ENCODE measurements around the gene PROM1. TPM values are rescaled to one million over a fixed set of nuclear protein-coding genes. Genes with fewer than 3 reads are reported as not detected.

PROM1 gene
- total RNA-seq, 1 donor, result under 0.01 TPM

DNA sequence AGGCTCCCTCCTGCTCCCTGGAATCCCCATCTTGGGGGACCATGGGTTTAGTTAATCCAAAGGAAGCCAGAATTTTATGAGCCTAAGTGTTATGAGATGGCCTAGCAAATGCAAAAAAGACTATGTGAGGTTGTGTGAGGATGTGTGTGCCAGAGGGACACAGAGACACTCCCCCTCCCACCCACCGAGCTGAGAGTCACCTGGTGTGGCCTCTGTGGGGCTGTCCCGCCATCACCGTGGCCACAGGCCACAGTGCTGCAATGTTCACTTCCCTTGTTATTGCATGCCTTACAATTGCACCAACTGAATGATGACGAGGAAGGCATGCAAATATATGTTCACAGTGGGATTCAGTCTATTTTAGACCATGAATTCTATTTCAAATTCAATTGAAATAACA, 120.2 kb downstream of the PROM1 start:
- H3K4me3 ChIP-seq (ENCODE audit: low read depth, low read length), result no peak overlapping the region
- TF ChIP-seq, protein P1, sequence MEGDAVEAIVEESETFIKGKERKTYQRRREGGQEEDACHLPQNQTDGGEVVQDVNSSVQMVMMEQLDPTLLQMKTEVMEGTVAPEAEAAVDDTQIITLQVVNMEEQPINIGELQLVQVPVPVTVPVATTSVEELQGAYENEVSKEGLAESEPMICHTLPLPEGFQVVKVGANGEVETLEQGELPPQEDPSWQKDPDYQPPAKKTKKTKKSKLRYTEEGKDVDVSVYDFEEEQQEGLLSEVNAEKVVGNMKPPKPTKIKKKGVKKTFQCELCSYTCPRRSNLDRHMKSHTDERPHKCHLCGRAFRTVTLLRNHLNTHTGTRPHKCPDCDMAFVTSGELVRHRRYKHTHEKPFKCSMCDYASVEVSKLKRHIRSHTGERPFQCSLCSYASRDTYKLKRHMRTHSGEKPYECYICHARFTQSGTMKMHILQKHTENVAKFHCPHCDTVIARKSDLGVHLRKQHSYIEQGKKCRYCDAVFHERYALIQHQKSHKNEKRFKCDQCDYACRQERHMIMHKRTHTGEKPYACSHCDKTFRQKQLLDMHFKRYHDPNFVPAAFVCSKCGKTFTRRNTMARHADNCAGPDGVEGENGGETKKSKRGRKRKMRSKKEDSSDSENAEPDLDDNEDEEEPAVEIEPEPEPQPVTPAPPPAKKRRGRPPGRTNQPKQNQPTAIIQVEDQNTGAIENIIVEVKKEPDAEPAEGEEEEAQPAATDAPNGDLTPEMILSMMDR (IDR thresholded peaks at IDR 0.05; ENCODE audit: insufficient read depth, low read depth, low read length), result no peak
- no peak for DNase-seq (ENCODE audit: low read depth)

DNA sequence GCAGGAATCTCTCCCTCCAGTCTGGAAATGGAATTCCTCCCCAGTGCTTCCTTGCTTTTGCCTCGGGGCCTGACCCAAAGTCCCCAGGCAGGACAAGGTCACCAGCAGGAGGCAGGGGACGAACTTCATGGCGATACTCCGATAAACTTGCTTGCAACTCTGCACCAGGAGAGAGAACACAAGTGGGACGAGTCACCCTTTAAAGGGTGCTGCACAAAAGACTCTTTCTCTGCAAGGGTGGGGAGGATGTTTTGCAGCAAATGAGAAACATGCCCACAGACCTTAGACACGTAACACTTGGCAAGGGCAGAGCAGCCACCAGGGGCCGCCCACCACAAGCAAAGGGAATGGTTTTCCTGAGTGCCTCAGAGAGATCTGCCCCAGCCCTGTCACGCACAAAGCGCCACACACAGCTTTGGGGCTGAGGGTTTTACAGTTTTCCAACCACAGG, 120.8 kb downstream of the PROM1 start, which contains the start of gene FGFBP2:
FGFBP2 (minus strand) TSS at position 175 of the 451 bp plus-strand sequence; CDS start at position 129, 46 bp downstream.
- TF ChIP-seq, protein P1 (IDR thresholded peaks at IDR 0.05; ENCODE audit: insufficient read depth, low read depth, low read length), result peak; percentile 64
- DNase-seq (ENCODE audit: low read depth), result peak; percentile 47
- H3K4me3 ChIP-seq (ENCODE audit: low read depth, low read length), result no peak within 1 kb of the TSS

DNA sequence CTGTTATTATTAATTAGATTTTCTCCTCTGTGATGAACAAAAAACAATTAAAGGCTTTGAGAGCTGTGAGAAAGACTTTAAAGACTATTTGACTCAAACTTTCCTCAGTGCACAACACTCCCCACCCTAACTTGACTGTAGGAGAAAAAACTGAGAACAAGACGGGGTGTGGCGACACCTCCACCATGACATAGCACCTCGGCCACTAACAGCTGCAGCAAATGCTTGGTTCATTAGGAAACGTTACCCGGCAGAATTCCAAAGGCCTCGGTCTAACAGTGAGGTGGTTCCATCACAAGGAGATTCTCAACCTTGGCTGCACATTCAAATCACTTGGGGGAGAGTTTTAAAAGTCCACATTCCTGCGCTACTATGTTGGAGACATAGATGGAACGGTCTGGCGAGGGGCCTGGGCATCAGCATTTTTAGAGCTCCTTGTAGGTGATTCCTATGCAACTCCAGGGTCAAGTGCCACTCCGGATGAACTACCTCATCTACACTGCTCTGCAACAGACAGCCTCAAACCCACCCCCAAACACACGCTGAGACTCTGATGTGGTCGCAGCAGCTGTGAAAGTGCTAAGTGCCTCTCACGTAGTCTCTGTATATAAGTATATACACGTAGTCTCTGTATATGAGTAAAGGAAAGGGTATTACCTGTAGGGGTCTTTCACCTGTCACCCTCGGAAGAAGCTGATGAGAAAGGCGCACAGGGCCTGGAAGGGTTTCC, 121.9 kb downstream of the PROM1 start:
- TF ChIP-seq, protein P1 (IDR thresholded peaks at IDR 0.05; ENCODE audit: insufficient read depth, low read depth, low read length), result no peak
- no peak overlapping the region for H3K4me3 ChIP-seq (ENCODE audit: low read depth, low read length)
- DNase-seq (ENCODE audit: low read depth), result no peak

DNA sequence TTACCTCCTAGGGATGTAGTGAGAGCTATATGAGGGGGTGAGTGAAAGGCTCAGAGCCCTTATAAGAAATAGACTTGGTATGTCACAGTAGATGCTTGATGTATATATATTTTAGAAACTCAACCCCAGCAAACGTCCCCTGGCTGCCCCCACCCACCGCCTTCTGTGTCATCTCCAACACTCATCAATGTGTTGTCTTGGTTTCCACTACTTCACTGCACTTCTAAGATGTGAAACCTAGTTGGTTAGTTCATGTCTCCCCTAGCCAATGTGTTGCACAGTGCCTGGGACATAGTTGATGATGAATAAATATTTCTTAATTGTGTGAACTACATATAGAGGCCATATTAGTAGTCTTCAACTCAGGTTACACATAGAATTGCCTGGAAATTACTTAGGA, 125.3 kb downstream of the PROM1 start:
- no peak overlapping the region for H3K4me3 ChIP-seq (ENCODE audit: low read depth, low read length)
- DNase-seq (ENCODE audit: low read depth), result no peak
- TF ChIP-seq, protein P1 (IDR thresholded peaks at IDR 0.05; ENCODE audit: insufficient read depth, low read depth, low read length), result no peak

DNA sequence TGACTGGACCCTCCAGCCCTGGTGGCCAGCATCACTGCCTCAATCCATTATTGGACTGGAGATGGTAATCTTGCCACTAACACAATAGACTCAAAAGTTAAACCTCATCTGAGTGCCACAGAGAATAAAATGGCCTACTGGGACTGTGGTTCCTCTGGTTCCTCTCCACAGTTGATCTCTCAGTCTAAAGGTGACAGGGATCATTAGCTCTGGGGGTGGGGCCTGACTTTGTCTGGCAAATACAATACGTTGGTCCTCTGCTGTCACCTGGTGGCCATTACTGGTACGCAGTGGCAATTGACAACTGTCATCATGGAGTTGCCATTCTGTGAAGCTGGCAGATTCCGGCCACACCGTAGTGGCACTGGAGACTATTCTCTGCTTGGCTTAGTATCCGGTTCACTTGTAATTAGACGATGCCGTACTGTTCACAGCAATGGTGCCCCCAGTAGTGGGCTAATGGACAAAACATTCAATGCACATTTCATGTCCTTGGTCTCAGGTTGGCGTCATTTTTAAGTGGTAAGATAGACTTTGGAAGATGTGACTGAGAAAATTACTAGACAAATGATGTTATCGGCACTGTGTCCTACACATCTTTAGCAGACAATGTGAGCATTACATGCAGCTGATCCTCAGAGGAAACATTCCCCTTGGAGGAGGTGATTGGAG, 127.5 kb downstream of the PROM1 start:
- DNase-seq (ENCODE audit: low read depth), result peak; percentile 61
- TF ChIP-seq, protein P1 (IDR thresholded peaks at IDR 0.05; ENCODE audit: insufficient read depth, low read depth, low read length), result peak; percentile 95
- no peak overlapping the region for H3K4me3 ChIP-seq (ENCODE audit: low read depth, low read length)

DNA sequence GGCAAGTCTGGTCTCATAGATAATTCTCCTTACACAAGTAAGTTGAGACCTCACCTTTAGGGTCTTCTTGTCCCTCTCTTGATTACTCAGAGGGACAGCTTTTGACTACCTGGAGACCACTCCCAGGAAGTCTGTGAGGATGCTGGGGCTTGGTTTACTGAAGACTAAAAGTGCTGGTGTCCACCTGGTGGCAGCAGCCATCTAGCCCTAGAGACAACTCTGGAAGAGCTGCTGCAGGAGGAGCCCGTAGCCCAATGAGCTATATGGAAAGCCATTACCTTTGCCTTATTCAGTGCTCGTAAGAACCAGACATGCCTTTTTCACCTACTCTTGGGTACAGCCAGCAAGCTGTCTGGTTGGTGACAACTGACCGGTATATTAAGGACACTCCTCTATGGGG, 128.2 kb downstream of the PROM1 start:
- peak; percentile 17 for DNase-seq (ENCODE audit: low read depth)
- no peak overlapping the region for H3K4me3 ChIP-seq (ENCODE audit: low read depth, low read length)
- TF ChIP-seq, protein P1 (IDR thresholded peaks at IDR 0.05; ENCODE audit: insufficient read depth, low read depth, low read length), result peak; percentile 37

Data from fibroblast of villous mesenchyme (primary cell).